ENCODE measurements around the gene KRTAP16-1.

DNA sequence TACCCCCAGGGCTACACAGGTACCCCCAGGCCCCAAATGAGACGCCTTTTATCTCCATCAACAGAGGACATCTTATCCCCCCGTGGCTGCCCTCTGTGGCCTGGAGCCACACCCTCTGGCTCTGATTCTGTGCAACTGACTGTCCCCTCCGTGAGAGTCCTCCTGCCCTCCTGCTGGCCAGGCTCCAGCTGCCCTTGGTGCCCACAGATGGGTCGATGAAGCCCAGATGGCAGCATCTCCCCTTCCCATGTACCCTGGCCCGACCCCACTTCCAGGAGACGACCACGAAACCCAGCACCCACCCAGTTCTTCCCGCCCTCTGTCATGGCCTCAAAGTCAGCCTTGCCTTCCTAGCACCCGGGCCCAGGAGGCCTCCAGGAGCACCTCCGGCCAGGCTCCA is 16.0 kb upstream of the KRTAP16-1 start:
- TF ChIP-seq, protein P1, sequence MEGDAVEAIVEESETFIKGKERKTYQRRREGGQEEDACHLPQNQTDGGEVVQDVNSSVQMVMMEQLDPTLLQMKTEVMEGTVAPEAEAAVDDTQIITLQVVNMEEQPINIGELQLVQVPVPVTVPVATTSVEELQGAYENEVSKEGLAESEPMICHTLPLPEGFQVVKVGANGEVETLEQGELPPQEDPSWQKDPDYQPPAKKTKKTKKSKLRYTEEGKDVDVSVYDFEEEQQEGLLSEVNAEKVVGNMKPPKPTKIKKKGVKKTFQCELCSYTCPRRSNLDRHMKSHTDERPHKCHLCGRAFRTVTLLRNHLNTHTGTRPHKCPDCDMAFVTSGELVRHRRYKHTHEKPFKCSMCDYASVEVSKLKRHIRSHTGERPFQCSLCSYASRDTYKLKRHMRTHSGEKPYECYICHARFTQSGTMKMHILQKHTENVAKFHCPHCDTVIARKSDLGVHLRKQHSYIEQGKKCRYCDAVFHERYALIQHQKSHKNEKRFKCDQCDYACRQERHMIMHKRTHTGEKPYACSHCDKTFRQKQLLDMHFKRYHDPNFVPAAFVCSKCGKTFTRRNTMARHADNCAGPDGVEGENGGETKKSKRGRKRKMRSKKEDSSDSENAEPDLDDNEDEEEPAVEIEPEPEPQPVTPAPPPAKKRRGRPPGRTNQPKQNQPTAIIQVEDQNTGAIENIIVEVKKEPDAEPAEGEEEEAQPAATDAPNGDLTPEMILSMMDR (IDR thresholded peaks at IDR 0.05) = no peak
- TF ChIP-seq POLR2A (IDR thresholded peaks at IDR 0.05) = no peak

All from Peyer's patch (tissue), 4 donors.